ENCODE results near the gene DUSP5.

DNA sequence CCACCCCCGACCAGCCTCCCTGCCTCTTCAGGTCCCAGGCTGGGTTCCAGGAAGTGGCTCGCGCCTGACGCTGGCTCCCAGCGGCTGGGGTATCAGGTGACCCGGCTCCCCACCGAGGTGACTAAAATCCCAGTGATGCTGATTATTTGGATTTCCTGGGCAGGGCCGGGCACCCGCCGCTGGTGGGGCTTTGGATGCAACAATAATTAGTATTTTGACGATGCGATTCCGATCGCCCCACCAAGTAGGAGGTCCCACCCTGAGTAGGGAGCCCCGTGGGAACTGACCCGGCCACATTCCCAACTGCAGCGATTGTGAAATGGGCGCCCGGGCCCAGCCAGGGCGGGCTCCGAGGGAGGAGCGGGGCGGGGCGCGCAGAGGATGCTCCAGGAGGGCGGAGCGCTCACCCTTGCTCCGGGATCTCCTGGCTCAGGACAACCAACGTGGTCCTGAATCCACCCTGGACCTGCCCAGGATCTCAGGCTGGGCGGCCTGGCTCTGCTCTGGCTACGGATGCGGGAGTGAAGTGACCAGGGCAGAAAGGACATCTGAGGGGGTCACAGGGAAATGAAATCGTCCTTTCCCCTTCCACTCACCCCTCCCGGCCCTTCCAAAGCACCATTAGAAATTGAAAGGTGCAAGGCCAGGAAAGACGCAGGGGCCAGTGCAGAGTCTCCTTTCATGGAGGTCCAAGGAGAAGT, 32.6 kb downstream of the DUSP5 start:
- TF ChIP-seq POLR2A (IDR thresholded peaks at IDR 0.05; ENCODE audit: control extremely low read depth in 1 of 2, low read depth in 2 of 2, low read length in 2 of 2): peak in 1 of 2 experiments; percentile 30; a peak in 1 of 3 replicates
- no peak for TF ChIP-seq CTCF (IDR thresholded peaks at IDR 0.05; ENCODE audit: control extremely low read depth in 1 of 3, insufficient read depth in 1 of 3, low read depth in 1 of 3, low read length in 3 of 3)
- no peak for TF ChIP-seq CBX5 (IDR thresholded peaks at IDR 0.05; ENCODE audit: low read depth, low read length)
- no peak for TF ChIP-seq JUND (IDR thresholded peaks at IDR 0.05; ENCODE audit: low read length)
- TF ChIP-seq TEAD4 (IDR thresholded peaks at IDR 0.05; ENCODE audit: low read depth, low read length): peak; percentile 52; the same call in 1 of the 2 replicates
- TF ChIP-seq HDAC6 (IDR thresholded peaks at IDR 0.05; ENCODE audit: low read depth, low read length): no peak
- TF ChIP-seq SP1 (IDR thresholded peaks at IDR 0.05; ENCODE audit: low read depth, low read length): no peak
- 0 out of 4 replicates have a peak, but pooled peaks of 1 of the 2 experiments have one; percentile 0 for TF ChIP-seq RAD21 (IDR thresholded peaks at IDR 0.05 in 1 of 2, conservative IDR thresholded peaks at IDR 0.05 in 1 of 2; ENCODE audit: low read depth in 2 of 2, low read length in 2 of 2)
- TF ChIP-seq PHF8 (conservative IDR thresholded peaks at IDR 0.05; ENCODE audit: low read depth, low read length): peak; percentile 62
- no peak for TF ChIP-seq EP300 (IDR thresholded peaks at IDR 0.05; ENCODE audit: borderline replicate concordance in 1 of 2, low read depth in 2 of 2, low read length in 2 of 2)
- TF ChIP-seq NRF1 (IDR thresholded peaks at IDR 0.05; ENCODE audit: low read depth, low read length): no peak
